NCI-H2227 (cell line): ENCODE measurements around the gene TENT5C.

Experiments used
- DNase-seq: peaks from one replicate; lab custom pipeline; 2025; ENCODE audit not compliant: unreplicated experiment; lab: John Stamatoyannopoulos, UW

The TENT5C gene

GRCh38 chr1:117633423-117633822 lies 27.6 kb downstream of the TENT5C start:
- DNase-seq = no peak

- no peak for DNase-seq
Measured at GRCh38 chr1:117633936-117634335, 28.1 kb downstream of the TENT5C start.

GRCh38 chr1:117634631-117635030 lies 28.8 kb downstream of the TENT5C start:
- DNase-seq = no peak

- DNase-seq = no peak
Measured at GRCh38 chr1:117635805-117636204, 30.0 kb downstream of the TENT5C start.

GRCh38 chr1:117636637-117637425 lies 31.0 kb downstream of the TENT5C start:
- no peak for DNase-seq

GRCh38 chr1:117638141-117638540 lies 32.3 kb downstream of the TENT5C start:
- no peak for DNase-seq

- no peak for DNase-seq
Measured at GRCh38 chr1:117638759-117639158, 32.9 kb downstream of the TENT5C start.

- DNase-seq = no peak
Measured at GRCh38 chr1:117639741-117640140, 33.9 kb downstream of the TENT5C start.

- no peak for DNase-seq
Measured at GRCh38 chr1:117641536-117641935, 35.7 kb downstream of the TENT5C start.

GRCh38 chr1:117642963-117643362 lies 37.1 kb downstream of the TENT5C start:
- DNase-seq = no peak

GRCh38 chr1:117643601-117644000 lies 37.8 kb downstream of the TENT5C start:
- no peak for DNase-seq

- DNase-seq = no peak
Measured at GRCh38 chr1:117644696-117645311, 39.0 kb downstream of the TENT5C start.

- DNase-seq = no peak
Measured at GRCh38 chr1:117645343-117645742, 39.5 kb downstream of the TENT5C start.

- no peak for DNase-seq
Measured at GRCh38 chr1:117646007-117646811, 40.4 kb downstream of the TENT5C start.

- no peak for DNase-seq
Measured at GRCh38 chr1:117646956-117647355, 41.1 kb downstream of the TENT5C start.

GRCh38 chr1:117648015-117648414 lies 42.2 kb downstream of the TENT5C start:
- DNase-seq = no peak

GRCh38 chr1:117650840-117651568 lies 45.2 kb downstream of the TENT5C start:
- DNase-seq = no peak

- DNase-seq = no peak
Measured at GRCh38 chr1:117651616-117652015, 45.8 kb downstream of the TENT5C start.

- no peak for DNase-seq
Measured at GRCh38 chr1:117652421-117652820, 46.6 kb downstream of the TENT5C start.

- DNase-seq = no peak
Measured at GRCh38 chr1:117653195-117653594, 47.3 kb downstream of the TENT5C start.
